DND-41 (cell line): ENCODE measurements around the gene IGFBP7.

ENCODE experiments used
- EZH2 ChIP-seq: IDR thresholded peaks from 3 replicates; pipeline ENCODE4 v1.6.1; 2012; ENCODE audit warnings: borderline replicate concordance, low read depth, mild to moderate bottlenecking, moderate library complexity, low read length, inconsistent platforms; ENCODE audit not compliant: severe bottlenecking
- TF ChIP-seq, protein P1 (sequence below): IDR thresholded peaks from 2 replicates; pipeline ENCODE4 v1.5.1; 2012; ENCODE audit warnings: borderline replicate concordance, low read length, moderate library complexity, mild to moderate bottlenecking; ENCODE audit not compliant: poor library complexity, severe bottlenecking; ENCODE audit errors: extremely low read depth

- TF ChIP-seq, protein P1, sequence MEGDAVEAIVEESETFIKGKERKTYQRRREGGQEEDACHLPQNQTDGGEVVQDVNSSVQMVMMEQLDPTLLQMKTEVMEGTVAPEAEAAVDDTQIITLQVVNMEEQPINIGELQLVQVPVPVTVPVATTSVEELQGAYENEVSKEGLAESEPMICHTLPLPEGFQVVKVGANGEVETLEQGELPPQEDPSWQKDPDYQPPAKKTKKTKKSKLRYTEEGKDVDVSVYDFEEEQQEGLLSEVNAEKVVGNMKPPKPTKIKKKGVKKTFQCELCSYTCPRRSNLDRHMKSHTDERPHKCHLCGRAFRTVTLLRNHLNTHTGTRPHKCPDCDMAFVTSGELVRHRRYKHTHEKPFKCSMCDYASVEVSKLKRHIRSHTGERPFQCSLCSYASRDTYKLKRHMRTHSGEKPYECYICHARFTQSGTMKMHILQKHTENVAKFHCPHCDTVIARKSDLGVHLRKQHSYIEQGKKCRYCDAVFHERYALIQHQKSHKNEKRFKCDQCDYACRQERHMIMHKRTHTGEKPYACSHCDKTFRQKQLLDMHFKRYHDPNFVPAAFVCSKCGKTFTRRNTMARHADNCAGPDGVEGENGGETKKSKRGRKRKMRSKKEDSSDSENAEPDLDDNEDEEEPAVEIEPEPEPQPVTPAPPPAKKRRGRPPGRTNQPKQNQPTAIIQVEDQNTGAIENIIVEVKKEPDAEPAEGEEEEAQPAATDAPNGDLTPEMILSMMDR = no peak
- TF ChIP-seq EZH2 = no peak
These were observed 34.8 kb downstream of the IGFBP7 start for GRCh38 chr4:57075367-57075766.
